Left renal cortex interstitium (tissue), 4 donors: Measurements from ENCODE around the gene G0S2. TPM values are rescaled to one million over a fixed set of nuclear protein-coding genes. Genes with fewer than 3 reads are reported as not detected.
A peak's percentile ranks its signal among the peaks of the same experiment; 100 is the strongest.
"Not testable (repeated sequence)": the region's sequence is repeated elsewhere in the genome, so short reads cannot be mapped to it uniquely, and the experiment has no call there.

ENCODE experiments used
- DNase-seq, 4 donors: peaks; one replicate each; pipeline ENCODE4 v3.0.0-alpha.2; 2013; ENCODE audit warnings: low read depth in 4 of 4, low spot score in 2 of 4, missing footprints in 1 of 4
- polyA plus RNA-seq, 4 donors: library from polyadenylated mRNA; unstranded; fragments of 120-200 nt; gene quantifications; one replicate each; pipeline ENCODE4 v1.2.1, GENCODE V29; 2013; ENCODE audit not compliant: insufficient read length in 4 of 4

Gene G0S2
- polyA plus RNA-seq, 4 donors: 11.8 to 16.6 (median 13.4) TPM

DNA sequence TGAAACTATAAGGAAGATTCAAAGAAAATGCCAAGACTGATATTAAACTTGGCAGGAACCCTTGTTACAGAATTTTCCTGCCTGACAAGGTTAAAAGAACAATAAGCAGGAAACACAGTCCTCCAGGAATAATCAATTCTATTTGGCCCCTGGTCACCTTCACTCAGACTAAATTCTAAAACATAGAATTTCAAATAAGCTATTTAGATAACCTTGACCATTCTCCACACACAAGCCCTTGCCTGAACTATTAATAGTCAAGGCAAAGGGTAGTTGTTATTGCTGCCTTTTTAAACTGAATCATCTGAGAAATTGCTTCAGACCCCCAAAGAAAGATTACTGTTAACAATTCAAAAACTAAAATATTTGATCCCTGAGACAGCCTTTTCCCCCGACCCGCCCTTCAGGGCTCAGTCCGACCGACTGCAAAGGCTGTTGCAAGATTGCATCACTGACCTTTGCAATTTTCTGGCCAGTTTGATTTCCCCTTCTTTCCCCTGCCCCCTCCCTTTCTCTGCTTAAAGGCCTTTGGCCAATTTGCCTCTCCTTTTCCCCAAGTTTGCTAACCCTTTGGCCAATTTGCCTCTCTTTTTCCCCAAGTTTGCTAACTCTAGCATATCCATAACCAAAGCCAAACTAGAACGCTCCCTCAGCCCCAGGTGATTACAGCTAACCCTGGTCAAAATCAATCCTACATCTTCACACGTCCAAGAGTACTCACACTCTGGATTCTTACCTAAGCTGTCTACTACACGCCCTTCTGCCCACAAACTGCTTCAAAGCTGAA is 1.4 kb upstream of the G0S2 start:
- DNase-seq: no peak

DNA sequence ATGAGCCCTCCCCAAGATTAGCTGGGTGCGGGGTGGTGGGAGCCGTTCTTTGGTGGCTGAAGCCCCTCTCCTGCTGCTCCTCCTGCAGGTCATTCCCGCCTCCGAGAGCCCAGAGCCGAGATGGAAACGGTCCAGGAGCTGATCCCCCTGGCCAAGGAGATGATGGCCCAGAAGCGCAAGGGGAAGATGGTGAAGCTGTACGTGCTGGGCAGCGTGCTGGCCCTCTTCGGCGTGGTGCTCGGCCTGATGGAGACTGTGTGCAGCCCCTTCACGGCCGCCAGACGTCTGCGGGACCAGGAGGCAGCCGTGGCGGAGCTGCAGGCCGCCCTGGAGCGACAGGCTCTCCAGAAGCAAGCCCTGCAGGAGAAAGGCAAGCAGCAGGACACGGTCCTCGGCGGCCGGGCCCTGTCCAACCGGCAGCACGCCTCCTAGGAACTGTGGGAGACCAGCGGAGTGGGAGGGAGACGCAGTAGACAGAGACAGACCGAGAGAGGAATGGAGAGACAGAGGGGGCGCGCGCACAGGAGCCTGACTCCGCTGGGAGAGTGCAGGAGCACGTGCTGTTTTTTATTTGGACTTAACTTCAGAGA is 448 bp downstream of the G0S2 start:
- DNase-seq: peak in 2 of 4 donors; percentile 26 to 32

DNA sequence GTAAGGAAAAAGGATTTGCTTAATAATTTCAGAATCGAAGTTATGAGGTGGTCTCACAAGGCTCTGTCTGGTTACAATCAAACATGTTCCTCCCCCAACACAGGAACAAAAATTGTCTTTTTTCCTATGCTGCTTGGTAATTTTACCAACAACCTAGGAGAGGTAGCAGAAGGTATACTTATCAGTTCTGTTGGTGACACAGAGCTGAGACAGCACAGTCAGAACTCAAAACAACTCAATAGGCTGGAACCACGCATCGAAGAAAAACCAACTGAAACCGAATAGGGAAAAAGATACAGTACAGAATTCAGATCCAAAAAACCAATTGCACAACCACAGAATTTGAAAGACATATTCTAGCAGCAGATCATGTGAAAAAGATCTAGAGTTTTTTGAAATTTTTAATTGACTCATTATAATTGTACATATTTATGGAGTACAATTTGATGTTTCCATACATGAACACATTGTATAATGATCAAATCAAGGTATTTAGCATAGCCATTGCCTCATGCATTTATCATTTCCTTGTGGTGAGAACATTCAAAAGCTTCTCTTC is 3.8 kb downstream of the G0S2 start:
- DNase-seq: no peak

DNA sequence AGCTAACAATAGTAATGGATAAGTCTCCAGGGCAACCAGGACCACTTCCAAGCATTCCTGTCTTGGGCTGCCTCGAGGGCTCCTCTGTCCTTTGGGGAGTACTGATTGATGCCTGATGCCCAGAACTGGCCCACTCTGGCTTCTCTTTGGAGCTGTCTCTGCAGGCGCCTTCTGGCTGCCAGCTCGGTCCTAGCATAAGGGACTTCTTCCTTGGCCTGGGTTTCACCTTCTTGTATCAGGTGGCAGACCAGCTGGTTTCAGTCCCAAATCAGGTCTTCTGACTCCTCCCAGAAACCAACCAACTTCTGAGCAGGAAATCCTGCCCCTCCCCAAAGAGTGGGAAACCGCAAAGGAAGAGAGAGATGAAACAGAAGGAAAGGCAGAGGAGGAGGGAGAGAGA is 10.6 kb downstream of the G0S2 start:
- DNase-seq: no peak

DNA sequence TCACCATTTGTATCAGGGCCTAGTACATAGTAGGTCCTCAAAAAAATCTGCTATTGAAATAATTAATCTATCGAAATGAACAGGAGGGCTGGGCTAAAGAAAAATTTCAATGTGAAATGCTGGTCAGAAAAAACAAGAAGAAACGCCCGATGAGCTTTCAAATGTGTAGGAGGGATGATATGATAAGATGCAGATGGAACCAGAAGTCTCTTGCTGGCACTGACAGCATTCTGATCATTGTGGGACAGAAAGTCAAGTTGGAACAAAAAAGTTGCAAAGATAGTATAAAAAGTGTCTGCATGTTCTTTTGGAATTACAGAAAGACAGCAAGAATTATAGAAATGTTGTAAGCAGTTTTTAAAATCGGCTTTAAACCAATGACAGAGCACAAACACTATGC is 11.1 kb downstream of the G0S2 start:
- DNase-seq: no peak

DNA sequence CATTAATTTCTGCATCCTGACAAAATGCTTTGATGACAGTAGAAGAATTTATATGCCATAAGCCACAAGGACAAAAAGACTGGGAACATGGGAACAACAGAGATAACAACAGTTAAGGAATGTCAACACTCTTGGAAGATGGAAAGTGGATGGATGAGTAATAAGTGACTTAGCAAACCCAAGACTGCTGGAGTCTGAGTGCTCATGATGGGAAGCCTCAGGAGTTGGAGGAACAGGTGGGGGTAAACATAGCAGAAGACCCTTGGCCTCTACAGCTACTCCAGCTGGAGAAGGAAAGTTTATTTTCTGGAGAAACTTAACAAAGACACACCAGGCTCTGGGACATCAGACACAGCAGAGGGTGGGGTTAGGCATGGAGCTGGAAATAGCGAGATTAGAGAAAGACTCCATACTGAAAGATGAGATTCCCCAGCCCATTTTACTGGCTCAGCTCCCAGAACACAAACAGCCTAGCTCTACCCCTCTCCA is 13.6 kb downstream of the G0S2 start:
- DNase-seq: no peak

DNA sequence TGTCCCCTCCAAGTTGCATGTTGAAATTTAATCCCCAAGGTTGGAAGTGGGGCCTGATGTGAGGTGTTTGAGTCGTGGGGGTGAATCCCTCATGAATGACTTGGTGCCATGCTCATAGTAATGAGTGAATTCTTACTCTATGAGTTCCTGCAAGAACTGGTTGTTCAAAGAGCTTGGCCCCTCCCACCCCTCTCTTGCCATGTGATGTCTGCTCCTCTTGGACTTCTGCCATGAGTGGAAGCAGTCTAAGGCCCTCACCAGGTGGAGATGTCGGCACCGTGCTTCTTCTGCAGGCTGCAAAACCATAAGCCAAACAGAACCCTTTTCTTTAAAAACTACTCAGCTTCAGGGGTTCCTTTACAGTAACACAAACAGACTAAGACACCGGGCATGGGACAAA is 14.3 kb downstream of the G0S2 start:
- DNase-seq: no peak

DNA sequence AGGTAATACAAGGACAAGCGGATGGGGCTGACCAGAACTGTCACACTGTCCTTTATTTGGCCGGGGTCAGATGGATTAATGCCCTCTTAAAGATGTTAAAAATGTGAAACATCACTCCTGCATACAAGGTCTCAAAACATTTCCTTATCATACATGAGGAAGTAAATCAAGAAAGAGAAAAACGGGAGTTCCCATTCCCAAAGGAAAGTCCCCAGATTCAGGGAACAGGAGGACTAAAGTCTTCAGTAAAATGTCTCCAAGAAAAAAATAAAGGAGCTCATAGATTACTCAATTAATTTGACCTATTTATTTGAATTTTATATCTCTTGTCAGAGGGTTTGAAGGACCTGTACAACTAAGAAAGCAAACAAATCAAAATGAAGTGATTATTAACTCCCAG is 16.0 kb downstream of the G0S2 start:
- DNase-seq: no peak

DNA sequence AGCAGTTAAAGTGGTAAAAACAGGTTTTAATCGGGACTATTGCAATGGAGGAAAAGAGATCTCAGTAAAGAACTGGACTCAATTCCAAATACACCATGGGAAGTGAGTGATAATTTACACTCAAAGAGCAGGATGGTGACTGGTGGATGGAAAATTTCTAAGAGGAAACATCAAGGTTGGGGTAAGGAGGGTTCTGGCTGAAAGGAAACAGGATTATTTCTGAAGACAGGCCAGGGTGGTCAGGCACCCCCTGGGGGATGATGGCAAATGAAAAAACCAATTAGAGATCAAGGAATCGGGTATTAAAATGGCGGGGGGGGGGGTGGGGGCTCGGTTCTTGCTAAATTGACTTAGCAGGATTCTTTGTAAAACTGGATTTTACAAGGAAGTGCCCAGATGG is 17.1 kb downstream of the G0S2 start:
- DNase-seq: no peak

DNA sequence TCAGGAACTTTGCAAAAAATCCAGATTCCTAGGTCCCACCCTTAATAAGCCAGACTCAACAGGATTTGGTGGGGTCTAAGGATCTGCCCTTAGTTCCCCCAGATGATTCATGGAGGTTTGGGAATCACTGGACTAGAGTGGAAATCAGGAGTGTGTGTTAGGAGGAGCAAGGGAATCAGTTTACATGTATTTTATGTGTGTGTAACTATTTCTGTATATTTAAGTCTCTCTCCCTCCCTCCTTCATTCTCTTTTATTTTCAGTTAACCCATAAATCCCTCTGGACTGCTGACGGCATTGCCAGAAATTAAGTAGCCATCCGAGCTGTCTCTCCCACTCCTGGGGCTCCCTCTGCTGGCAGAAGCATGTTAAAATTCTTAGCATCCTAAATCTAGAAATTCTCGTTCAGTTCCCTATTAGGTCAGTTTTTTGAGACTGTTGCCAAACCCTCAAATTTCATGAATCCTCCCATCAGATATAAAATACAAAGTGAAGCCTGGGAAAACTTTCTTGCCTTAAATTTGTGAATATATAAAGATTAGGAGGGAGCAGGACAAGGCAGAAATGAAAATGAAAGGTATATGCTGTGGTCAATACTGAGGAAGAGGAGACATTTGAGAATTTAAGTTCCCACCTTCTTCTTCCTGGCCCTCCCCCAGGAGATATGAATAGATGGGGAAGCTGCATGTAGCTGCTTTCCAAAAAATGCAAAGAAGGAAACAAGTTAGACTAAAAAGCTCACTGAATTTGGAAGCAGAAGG is 17.7 kb downstream of the G0S2 start:
- peak in 3 of 4 donors; percentile 59 to 80 (median 61) for DNase-seq

DNA sequence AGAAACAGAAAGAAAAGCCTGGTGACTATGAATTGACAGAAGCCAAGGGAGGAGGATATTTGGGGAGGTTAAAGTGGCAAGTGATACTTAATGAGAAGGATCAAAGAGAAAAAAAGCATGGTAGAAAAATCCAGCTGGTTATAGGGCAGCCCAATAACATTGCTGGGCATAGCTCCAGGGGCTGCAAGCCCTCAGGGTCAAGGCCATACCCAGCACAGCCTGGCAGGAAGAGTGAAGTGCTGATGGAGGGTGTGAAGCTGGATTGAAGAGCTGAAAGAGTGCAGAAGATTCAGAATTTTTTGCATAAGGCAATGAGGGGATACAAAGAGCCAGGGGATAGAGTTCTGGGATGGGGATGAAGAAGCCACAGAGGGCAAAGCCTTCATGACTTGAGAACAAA is 21.5 kb downstream of the G0S2 start:
- no peak for DNase-seq

DNA sequence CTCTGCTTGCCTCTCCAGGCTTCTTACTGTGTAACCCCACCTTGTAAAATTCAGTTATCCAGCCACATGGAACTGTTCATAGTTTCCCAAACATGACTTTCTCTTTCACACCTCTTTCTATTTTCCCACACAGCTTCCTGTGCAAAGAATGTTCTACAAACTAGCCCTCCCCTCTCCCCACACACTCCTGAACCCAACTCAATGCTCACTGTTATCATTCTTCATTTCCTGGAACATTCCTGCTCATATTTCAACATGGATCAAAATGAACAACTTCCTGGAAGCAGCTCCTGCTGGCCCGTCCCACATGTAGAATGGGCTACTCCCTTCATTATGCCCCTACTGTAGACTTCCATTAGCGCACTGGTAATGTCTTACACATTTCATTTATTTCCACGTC is 21.9 kb downstream of the G0S2 start:
- DNase-seq: no peak

DNA sequence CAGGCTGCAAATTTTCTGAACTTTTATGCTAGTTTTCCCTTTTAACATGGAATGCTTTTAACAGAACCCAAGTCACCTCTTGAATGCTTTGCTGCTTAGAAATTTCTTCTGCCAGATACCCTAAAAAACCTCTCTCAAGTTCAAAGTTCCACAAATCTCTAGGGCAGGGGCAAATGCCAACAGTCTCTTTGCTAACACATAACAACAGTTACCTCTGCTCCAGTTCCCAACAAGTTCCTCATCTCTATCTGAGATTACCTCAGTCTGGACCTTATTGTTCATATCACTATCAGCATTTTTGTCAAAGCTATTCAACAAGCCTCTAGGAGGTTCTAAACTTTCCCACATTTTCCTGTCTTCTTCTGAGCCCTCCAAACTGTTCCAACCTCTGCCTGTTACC is 25.5 kb downstream of the G0S2 start:
- not testable (repeated sequence) for DNase-seq

DNA sequence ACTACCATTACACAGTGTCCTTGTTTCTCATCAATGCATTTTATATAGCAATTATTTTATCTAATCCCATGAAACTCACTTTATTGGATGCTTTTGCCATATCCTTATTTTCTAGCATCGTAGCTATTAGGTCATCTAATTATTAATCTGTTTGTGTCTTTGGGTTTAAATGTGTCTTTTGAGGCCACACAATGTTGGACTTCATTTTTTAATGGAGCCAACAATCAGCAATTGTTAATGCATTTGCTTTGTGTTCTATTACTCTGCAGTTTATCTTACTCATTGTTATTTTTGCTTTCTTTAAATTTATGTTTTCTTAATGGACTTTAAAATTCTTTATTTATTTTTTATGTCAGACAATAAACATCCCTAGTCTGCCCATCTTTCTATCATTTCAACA is 27.6 kb downstream of the G0S2 start:
- no peak for DNase-seq

DNA sequence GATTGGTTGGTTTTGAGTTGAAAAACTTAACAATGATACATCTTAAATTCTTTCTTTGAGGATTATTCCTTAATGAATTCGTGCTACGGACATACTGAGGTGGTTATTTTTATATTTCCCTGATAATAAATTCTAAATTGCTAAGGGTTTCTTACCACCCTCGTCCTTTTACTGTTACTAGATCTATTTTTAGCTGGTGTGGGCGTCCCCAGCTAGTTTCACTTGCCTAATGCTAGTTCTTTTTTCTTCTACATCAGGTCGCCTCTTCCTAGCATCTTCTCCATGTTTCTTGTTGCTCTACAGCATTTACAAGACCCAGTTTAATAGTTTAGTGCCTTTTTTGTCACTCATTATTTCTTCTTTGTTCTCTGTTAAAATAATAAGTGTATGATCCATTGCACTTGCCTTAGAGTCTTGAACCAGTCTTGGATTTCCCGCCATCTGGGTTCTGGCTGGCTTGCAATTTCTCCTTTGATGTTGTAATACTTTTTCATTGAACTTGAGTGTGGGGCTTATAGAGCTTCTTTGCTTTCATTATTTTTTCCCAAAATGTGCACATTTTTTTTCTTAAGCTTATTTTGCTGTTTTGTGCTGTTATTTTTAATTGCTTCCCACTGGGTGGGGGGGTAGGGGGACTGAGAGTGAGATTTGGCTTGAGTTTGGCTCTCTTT is 28.8 kb downstream of the G0S2 start:
- DNase-seq: no peak

DNA sequence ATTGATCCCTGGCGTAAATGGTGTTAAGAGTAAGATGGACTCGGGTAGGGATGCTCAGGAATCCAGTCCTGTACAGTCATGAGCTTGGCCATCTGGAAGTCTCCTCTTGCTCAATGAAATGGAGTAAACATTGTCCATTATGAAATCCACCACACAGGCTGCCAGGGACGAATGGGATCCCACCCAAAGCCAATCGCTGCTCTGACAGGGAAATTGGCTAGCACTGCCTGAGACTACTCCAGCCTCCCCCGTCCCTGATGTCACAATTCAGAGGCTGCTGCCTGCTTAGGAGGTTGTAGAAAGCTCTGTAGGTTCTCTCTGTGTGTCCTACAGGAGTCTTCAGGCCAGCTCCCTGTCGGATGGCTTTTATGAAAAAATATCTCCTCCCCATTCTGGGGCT is 29.4 kb downstream of the G0S2 start, which contains the start of gene HSD11B1:
Gene HSD11B1, plus strand, starts transcription at position 263 of the 400 bp plus-strand sequence. Its CDS starts 97 bp downstream, at position 360.
- no peak for DNase-seq

DNA sequence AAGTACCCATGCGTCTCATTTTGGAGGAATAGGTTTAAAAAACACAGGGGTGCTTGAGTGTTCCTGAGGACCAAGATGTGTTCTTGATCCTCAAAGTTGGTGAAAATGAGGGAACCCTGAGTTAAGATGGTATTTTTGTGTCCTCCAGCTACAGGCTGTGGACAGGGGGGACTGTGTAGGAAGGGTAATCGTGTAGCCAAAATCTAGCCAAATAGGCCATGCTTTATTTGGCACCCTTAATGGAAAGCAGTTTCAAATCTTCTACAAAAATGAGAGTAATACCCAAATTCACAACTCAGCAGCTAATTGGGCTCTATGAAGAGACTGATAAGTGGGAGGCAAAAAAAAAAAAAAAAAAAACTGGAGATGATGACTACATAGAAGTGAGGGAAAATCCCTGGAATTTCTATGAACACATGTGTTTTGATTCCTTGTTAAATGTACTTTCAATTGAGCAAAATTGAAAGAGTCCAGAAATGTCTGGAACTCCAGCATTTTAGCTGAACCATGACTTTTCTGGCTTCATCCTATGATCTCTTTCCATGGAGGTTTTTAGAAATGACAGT is 29.9 kb downstream of the G0S2 start:
- DNase-seq: no peak

DNA sequence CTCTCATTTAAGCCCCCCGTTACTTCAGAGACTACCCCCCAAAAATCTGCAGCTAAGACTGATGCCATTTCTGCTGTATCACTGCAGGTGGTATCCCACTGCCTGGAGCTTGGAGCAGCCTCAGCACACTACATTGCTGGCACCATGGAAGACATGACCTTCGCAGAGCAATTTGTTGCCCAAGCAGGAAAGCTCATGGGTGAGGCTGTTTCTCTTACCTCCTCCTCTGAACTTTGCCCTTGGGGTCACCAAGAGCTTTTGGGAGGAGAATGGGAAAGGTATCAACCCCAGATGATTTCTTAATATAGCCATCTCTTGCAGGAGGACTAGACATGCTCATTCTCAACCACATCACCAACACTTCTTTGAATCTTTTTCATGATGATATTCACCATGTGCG is 31.4 kb downstream of the G0S2 start:
- DNase-seq: no peak

DNA sequence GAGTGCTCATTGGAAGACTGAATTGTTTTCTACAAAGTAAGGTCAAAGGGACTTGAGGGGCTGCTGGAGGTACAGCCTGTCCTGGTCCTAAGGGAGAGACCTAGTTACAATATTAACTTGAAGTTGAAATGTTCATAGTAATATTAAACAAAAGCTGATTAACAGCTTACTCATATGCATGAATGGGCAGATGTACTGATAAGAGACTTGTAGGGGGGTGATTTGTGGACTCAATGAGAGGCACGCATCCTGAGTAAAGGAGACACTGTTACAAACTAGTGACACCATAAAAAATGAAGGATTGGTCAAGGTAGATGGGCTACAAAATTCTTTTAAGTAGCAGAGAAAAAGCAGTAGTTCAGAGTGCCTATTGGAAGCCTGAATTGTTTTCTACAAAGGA is 32.1 kb downstream of the G0S2 start:
- DNase-seq: no peak

DNA sequence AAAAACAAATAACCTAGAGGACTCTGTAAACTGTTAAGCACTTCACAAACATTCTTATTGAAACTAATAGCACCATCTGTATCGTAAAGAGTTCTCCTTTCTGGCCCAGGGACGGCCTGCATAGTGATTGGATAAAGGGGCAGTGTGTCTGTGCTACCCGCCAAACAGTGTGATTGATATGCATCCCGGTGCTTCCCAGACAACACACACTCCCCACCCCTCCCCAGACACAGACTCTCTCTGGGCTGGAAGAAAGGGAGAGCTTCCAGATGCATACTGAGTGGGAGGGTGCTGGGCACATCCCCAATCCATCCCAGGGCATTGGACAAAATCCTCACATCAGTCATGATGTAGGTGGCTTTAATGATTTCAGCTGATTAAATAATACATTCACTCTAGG is 33.1 kb downstream of the G0S2 start:
- DNase-seq: no peak
